GM21717 (cell line): ENCODE measurements around the gene OR2AE1.

ENCODE experiments used
- ATAC-seq: cut with Tn5 transposase; IDR thresholded peaks from one replicate; pipeline ENCODE4 v1.9.1; 2021; ENCODE audit warnings: mild to moderate bottlenecking, moderate library complexity; ENCODE audit not compliant: unreplicated experiment

OR2AE1 gene

DNA sequence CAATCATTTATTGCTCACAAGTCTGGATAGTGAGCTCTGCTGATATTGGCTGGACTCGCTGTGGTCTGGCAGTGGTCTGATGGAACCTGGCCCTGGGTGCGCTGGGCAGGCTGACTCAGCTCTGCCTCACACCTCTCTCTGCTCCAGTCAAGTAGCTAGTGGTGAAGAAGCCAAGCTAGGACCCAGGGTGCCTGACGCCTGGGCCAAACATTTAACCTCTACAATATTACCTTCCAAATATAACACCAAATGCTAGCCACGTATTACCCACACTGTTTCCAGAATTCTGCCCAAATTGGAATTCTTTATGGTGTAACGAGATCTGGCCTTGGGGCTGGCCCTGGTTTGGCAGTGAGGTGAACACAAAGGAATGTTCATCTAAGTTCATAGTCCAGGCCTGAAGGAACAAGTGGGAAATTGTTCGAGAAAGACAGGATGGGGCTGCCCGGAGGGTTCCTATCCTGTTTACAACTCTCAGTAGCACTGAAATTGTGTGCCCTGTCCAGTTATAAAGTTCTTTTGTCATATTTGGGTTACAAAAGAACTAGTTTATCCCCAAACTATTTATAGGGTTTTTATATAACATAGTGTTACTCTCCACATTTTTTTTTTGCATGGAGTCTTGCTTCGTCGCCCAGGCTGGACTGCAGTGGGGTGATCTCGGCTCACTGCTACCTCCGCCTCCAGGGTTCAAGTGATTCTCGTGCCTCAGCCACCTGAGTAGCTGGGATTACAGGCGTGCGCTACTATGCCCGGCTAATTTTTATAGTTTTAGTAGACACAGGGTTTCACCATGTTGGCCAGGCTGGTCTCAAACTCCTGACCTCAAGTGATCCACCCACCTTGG lies 16.3 kb downstream of the OR2AE1 start:
- ATAC-seq: no peak

GRCh38 chr7:99855236-99855635 lies 21.6 kb downstream of the OR2AE1 start:
- ATAC-seq: no peak

DNA sequence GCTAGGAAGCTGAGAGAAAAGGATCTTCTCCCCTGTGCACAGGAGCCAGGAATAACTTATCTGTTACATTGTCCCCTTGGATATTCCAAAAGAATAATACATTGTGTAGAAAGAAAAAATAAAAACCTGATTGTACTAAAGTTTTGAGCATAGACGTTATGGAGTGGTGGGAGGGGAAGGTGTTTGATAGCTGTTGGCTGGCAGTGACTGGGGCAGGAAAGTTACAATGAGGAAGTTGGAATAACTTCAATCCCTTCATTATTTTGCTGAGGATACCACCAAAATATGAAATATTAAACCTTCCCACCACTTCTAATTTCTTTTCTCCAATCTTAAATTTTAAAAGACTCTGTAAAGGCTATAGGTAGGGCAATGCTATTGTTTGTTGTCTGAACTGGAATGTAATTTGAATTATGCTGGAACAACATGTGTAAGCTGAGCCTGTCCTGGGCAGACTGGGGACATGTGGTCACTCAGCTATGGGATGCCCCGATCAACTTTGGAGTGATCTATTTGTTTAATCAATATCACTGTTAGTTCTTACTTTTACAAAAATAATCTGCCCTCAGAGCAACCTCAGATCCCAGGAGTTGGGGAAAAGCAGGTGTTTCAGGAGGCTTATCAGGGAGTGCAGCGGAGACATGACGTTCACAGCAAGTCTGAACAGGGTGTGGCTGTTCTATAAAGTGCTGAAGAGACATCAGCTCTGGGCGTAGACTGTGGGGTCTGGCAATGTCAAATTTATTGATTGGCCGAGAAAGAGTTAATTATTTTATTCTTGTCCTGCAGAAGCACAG lies 28.2 kb downstream of the OR2AE1 start:
- ATAC-seq: no peak

DNA sequence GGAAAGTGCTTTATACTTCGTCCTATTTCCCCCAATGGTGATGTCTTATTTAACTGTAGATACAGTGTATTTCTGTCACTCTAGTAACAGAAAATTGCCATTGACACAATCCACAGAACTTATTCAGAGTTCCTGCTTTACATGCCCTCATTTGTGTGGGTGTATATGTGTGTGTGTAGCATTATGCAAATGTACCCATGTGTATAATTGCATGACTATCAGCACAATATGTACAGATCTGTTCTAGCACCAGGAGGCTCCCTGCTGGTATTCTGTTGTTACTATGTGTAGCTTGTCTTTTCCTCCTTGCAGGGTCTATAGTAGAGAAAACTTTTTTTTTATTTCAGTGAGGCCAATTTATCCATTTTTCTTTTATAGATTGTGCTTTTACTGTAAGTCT lies 32.5 kb downstream of the OR2AE1 start:
- ATAC-seq: no peak

DNA sequence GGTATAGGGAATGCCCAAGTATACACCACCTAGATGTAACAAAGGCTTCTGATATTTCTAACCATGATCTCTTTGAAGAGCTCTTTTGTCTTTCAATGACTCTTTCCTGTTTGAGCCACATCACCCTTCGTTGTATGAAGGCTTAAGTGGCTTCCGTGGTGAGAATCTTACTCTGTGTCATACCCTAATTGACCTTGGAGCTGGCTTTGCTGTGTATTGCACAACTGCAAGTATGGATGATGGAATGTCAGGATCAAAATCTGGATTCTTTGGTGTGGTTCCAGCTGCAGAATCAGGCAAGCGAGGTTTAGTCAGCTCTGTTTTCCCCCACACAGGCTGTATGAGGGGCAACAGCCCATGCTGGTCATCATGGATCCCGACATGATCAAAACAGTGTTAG lies 33.0 kb downstream of the OR2AE1 start:
- ATAC-seq: no peak

DNA sequence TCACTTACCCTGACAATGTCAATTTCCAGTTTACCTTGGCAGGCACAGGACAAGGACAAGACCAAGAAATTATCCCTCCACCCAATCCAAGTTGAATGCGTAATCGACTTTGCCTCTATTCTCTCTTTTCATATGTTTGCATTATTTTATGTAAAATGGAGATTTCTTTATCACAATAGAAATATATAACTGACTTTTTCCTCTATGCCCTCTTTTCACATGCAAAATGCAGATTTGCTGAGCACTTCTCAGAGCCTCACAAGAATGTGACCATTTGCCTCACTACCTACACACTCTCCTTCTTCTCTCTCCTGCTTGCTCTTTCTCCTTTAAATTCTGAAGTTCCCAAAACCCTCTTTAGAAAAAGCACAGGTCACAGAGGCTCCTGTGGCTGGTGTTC lies 33.9 kb downstream of the OR2AE1 start:
- no peak for ATAC-seq

GRCh38 chr7:99840136-99840869 lies 36.5 kb downstream of the OR2AE1 start:
- no peak for ATAC-seq

DNA sequence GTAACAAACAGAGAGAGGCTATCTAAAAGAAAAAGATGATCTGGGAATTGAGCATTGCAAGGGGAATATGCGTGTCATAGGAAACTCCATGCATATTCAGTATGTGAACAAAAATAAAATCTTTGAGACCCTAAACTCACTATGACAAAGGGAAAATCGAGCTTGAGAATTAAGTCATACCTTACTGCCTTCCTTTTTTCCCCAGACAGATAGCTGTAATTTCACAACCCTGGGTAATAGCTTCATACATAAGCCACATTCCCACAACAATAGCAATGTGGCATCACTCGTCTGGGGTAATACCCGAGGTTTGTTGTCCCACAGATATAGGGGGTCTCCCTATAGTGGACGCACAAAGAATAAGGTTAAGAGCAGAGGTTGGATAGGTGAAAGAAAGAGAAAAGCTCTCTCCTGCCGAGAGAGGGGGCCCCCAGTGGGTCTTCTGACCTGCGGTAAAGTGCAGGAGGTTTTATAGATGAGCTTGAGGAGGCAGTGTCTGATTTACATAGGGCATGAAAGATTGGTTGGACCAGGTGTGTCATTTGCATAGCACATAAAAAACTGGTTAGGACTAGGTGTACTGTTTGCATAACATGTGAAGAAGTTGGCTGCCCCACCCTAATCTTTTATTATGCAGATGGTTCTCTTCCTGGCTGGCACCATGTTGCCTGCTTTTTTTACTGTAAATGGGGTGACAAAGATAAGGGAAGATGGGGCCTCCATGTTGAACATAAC lies 37.4 kb downstream of the OR2AE1 start:
- ATAC-seq: no peak

DNA sequence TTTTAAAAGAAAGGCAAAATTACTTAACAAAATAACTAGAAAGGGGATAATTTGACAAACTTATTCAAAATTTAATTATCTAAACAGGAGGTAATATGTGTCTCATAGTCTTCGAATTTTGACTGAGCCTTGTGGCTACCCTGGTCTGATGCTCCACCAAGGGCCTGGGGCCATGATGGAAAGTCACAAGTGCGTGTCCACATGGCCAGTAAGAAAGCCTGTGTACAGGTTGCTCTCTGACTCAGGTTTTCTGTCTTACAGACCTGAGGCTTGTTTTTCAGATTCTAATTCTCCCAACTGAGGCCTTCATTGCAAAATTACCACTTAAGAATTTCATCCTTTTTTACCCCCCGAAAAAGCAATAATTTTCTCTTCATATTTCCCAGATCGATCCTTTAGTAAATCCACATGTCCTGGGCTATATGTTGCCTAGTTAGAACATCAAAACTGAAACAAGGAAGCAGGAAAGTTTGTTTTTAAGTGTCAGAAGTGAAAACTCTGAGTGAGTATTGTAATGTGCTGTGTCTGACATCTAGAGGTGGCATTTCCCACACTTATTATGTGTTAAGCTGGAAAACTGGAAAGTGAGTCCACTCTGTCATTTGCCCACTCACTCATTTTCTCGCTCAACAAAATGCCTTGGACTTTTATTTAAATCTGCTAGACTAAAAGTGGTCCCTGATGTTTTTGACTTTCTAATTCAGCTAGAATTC lies 39.0 kb downstream of the OR2AE1 start:
- no peak for ATAC-seq

GRCh38 chr7:99835189-99835588 lies 41.6 kb downstream of the OR2AE1 start:
- ATAC-seq: no peak

- no peak for ATAC-seq
Observed at GRCh38 chr7:99834382-99834781, 42.5 kb downstream of the OR2AE1 start.

DNA sequence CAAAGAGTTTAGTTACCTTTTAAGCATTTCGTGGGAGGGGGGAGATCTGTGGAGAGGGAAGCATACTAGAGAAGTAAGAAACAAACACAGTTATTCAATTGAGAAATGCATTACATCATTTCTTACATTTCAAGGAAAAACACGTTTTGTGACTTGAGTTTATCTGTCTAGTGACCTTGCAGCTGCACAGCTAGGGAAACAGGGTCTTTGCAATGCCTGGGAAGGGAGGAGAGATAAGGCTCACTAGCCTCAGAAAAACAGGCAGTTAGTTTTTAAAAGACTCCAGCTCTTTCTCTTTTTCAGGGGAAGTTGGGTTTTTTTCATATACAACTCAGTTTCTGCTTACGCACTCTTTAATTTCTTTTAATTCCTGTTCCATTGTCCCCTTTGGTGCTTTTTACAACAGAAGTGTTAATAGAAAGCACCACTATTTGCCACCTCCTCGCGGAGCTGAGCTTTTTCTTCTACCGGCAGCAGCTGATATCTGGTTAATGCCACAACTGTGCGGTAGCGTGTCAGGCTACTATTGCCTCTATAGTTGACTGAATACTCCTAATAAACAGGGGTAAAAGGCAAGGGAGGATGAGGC lies 43.5 kb downstream of the OR2AE1 start:
- ATAC-seq: no peak

DNA sequence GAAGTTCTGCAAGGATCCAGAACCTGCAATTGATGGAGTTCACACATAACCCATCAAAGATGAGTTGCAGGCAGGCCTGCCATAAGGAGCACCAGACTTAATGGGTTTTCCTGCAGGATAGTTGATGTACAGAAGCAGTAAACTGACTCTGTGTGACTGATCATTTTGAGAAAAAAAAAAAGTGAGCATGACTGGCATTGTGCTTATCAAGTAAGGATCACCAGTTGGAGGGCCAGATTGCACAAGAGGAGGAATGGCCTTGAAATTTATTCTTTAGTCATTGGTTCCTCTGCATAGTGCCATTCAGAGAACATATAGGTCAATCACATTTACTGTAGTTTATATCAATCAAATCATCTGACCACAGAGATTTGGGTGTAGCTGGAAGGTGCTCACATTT lies 45.2 kb downstream of the OR2AE1 start:
- no peak for ATAC-seq

- ATAC-seq: no peak
Observed at GRCh38 chr7:99829524-99830160, 47.2 kb downstream of the OR2AE1 start.

DNA sequence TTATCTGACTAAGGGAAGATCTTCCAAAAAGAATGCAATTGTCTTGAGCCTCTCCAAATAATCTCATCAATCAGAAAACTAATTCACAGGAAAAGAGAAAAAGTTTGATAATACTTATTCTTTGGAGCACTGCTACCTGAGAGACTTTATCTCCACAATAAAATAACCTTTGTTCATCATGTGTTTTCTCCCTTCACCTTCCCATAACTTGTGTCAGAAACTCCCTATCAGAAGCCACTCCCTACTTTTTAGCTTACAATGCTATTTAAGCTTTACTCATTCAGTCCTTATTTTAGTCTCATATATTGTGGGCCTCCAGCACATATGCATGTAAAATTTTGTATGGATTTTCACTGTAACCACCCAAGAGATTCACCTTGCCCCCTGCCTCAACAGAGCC lies 48.0 kb downstream of the OR2AE1 start:
- no peak for ATAC-seq

DNA sequence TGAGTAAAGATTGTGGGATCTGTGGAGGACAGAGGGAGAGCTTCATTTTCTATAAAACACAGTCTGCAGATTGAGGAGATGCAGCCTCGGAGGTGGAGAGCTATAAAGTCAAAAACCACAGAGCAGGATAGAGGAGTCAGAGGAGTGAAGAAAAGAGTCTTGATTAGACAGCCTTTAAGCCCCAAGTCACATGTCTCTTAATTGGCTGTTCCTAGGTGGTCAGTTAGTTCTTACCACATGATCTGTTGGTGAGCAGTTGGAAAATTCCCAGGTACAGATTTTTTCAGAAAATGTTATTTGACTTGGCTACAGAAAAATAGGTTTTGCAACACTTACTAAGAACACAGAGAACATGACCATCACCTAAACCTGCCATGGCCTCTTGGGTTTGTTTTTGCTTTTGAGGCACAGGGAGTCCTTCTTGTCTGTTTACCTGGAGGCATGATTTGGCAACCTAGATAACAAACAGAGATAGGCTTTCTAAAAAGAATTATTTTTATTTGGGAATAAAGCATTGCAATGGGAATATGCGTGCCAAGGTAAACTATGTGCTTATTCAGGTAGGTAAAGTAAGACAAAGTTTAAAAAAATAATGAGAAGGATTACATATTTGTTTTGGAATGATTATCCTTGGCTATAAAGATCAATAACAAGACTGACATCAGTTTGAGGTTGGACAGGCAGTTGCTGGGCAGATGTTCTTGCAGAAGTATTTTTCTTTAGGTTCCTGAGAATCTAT lies 49.6 kb downstream of the OR2AE1 start:
- no peak for ATAC-seq
